NCI-H2196 (cell line): Measurements from ENCODE around the gene MUC5B.
A peak's percentile ranks its signal among the peaks of the same experiment; 100 is the strongest.

Experiments used
- DNase-seq: peaks from one replicate; lab custom pipeline; 2025; ENCODE audit not compliant: unreplicated experiment; lab: John Stamatoyannopoulos, UW

MUC5B gene

DNA sequence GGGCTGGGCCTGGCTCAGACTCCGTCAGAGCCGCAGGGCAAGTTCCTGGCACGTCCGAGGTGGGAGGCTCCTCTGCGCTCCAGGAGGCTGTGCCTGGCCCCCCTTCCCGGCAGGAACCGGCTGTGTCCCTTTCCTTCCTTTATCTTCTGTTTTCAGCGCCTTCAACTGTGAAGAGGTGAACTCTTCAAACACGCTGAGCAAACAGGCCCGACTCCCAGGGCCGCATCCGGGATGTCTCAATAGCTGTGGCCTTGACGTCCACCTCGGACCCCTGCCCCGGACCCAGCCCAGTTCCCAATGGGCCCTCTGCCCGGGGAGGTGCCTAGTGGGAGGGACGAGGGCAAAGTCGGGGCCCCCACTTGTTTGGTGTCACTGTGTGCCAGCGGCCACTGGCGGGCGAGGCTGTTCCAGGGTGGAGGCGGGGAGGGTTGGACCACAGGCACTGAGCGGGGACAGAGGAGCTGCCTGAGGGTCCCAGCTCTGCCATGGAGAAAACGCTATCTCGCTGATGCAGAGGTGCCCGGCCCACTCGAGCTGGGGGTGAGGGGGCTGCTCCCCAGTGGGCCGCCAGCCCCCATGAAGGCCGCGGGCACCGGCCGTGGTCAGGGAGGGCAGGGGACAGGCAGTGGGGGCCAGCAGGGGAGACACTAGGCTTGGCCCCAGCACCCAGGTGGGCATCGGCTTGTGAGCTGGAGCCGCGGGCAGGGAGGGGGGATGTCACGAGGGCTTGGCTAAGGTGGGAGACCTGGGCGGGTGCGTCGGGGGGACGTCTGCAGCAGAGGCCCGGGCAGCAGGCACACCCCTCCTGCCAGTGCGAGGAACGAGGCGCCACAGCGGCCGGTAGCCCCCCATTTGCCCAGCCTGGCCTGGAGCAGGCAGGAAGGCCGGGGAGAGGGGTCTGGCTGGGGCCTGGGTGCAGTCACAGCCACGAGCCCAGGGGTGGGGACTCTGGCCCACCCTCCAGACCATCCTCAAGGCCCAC is 2.7 kb upstream of the MUC5B start:
- DNase-seq, result peak; percentile 24

- no peak for DNase-seq
These were observed 1.7 kb upstream of the MUC5B start for GRCh38 chr11:1220941-1221721.

- DNase-seq, result no peak
These were observed 986 bp upstream of the MUC5B start for GRCh38 chr11:1221848-1222311.

DNA sequence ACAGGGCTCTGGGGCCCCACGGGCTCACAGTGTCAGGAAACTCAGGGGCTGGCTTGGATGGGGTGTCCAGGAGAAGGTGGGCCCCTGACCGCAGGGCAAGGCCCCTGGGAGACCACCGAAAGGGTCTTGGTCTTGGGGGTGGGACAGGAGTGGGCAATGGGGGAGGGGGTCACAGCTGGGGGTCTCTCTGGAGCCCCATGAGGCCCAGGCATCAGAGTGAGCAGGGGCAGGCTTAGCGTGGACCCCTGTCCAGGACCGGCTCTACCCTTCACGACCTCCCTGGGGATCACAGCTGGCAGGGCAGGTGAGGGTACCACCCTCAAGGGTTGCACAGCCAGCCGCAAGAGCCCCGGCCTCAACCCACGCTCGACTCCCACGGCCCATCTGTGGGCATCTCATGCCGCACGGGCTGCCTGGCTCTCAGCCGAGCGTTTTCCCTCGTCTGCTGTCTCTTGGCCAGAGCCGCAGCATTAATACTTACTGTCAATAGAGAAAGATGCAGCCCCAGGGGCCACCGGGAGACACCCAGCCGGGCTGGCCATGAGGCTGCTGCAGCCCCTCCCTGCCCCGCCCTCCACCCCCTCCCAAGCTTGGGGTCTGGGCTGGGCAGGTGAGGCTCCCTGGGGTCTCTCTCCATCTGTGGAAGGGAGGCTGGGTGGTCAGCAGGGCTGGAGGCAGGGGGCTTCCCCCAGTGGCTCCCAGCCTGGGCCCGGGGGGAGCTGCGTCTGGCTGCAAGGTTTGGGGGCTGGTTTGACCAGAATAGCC is 662 bp downstream of the MUC5B start:
- DNase-seq, result no peak

- no peak for DNase-seq
These were observed 1.2 kb downstream of the MUC5B start for GRCh38 chr11:1224111-1224490.

DNA sequence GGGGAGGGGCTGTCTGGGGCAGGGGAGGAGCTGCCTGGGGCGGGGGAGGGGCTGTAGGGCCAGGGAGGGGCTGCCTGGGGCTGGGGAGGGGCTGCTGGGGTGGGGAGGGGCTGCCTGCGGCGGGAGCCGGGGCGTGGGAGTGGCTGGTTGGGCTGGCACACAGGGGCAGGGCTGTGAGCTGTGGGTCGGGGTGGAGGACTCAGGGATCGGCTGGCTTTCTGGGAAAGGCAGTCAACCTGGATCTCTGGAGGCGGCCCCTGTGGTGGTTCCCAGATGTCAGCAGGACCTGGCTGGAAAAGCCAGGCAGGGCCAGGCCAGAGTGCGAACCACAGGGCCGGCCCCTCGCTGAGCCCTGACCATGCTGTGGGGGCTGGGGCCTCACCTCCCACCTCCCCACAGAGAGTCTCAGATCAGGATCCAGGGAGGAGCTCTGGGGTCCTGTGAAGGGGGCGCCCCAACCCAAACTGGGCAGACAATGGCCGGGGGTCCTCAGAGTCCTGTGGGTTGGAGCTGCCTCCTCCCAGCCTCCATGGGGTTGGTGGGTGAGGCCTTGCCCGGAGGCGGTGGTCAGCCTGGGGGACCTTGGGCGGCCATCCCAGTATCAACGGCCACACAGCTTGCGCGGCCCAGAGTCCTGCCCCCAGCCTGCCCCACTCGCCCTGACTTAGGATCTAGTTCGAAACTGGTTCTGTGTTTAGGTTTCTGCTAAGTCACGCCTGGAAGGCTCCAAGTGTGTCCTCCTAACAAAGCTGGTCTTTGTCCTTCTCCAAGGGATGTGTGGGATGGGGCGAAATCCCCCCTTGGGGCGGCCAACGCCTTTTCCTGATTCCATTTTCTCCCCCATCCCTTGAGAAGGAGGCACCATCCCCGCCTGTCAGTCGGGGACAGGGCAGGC is 1.9 kb downstream of the MUC5B start:
- no peak for DNase-seq

GRCh38 chr11:1225386-1226225 is 2.7 kb downstream of the MUC5B start:
- no peak for DNase-seq

- no peak for DNase-seq
These were observed 3.5 kb downstream of the MUC5B start for GRCh38 chr11:1226226-1226985.

DNA sequence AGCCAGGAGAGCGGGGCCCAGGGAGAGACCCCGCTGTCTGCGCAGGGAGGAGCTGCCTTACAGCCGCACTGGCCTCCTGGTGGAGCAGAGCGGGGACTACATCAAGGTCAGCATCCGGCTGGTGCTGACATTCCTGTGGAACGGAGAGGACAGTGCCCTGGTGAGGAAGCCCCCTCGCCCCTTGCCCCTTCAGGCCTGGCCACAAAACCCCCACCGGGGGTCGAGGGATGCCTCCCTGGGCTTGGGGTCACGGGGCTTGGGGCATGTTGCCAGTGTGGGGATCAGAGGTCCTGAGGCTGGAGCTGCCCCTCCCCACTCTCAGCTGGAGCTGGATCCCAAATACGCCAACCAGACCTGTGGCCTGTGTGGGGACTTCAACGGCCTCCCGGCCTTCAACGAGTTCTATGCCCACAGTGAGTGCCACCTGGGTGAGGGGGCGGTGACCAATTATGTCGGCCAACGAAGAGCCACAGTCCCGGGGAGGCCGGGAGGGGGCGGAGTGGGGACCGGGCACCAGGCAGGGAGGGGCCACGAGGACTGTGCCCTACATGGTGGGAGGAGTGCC is 4.2 kb downstream of the MUC5B start:
- no peak for DNase-seq

- DNase-seq, result no peak
These were observed 4.8 kb downstream of the MUC5B start for GRCh38 chr11:1227551-1228100.

DNA sequence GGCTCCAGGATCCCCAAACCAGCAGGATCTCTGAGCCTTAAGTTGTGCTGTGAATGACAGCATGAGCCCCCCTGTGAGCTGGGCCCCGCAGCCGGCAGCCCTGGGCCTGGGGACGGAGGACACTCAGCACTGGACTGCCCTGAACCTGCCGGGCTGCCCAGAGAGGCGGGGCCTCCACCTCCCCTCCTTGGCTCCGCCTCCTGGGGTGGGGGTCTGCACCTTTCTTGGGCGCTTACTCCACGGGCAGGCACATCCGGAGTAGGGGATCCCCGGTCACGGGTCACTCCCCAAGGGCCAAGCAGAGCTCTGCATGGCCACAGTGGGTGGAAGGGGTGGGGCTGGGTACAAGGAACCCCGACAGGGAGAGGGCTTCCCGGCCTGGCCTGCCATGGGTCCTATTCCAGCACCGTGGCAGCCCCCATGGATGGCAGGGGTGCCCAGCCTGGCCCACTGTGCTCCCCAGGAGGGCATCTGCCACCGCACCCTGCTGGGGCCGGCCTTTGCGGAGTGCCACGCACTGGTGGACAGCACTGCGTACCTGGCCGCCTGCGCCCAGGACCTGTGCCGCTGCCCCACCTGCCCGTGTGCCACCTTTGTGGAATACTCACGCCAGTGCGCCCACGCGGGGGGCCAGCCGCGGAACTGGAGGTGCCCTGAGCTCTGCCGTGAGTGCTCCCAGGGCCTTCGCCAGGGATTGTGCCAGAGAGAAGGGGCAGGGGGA is 5.4 kb downstream of the MUC5B start:
- DNase-seq, result no peak

- no peak for DNase-seq
These were observed 6.1 kb downstream of the MUC5B start for GRCh38 chr11:1228921-1229451.

- DNase-seq, result no peak
These were observed 6.7 kb downstream of the MUC5B start for GRCh38 chr11:1229471-1230120.

DNA sequence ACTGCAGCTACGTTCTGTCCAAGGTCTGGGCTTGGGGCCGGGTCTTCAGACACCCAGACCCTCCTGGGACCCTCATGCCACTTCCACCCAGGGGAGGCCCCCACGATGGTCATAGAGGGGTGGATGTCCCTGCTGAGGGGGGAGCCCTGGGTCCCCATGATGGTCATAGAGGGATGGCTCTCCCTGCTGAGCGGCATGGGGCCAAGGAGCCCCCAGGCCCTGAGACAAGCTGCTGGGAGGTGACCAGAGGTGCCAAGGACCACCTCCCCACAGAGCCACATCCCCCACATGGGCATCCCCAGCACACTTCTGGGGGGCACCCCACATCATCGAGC is 7.2 kb downstream of the MUC5B start:
- DNase-seq, result no peak

- no peak for DNase-seq
These were observed 7.9 kb downstream of the MUC5B start for GRCh38 chr11:1230456-1231395.
